Spleen (tissue), 11 donors: ENCODE results near the gene DNAJC18. TPM values are rescaled to one million over a fixed set of nuclear protein-coding genes. Genes with fewer than 3 reads are reported as not detected.
A peak's percentile ranks its signal among the peaks of the same experiment; 100 is the strongest.

ENCODE experiments used
- DNase-seq: peaks from one replicate; pipeline ENCODE4 v3.0.0-alpha.2; 2020
- H3K27ac ChIP-seq, 8 donors: fragments of 200-600 bp; sonication (generic) in 7 of 8; 1 replicate in 4 of 8; 2 replicates in 4 of 8; pipeline versions ENCODE4 v1.5.0 to v1.8.0; 2016 to 2021; ENCODE audit warnings: inconsistent platforms in 4 of 8, mild to moderate bottlenecking in 4 of 8, moderate library complexity in 1 of 8
- H3K27me3 ChIP-seq, 7 donors: fragments of 200-600 bp; sonication (generic) in 6 of 7; replicated peaks in 1 of 7; 1 replicate in 4 of 7; 2 replicates in 3 of 7; pipeline versions ENCODE4 v1.5.0 to v1.8.0; 2016 to 2021; ENCODE audit warnings: inconsistent platforms in 3 of 7, mild to moderate bottlenecking in 1 of 7
- H3K36me3 ChIP-seq, 6 donors: fragments of 200-600 bp; sonication (generic) in 5 of 6; 1 replicate in 4 of 6; 2 replicates in 2 of 6; pipeline versions ENCODE4 v1.5.0 to v1.8.0; 2016 to 2021; ENCODE audit warnings: inconsistent platforms in 2 of 6
- H3K4me1 ChIP-seq, 6 donors: fragments of 200-600 bp; sonication (generic) in 5 of 6; 1 replicate in 3 of 6; 2 replicates in 3 of 6; pipeline versions ENCODE4 v1.5.0 to v1.8.0; 2016 to 2021; ENCODE audit warnings: inconsistent platforms in 3 of 6
- H3K4me3 ChIP-seq, 8 donors: fragments of 200-600 bp; sonication (generic) in 7 of 8; 1 replicate in 4 of 8; 2 replicates in 4 of 8; pipeline versions ENCODE4 v1.5.0 to v1.8.0; 2016 to 2021; ENCODE audit warnings: inconsistent platforms in 4 of 8, mild to moderate bottlenecking in 4 of 8, moderate library complexity in 2 of 8
- H3K9me3 ChIP-seq, 8 donors: fragments of 200-600 bp; sonication (generic) in 7 of 8; 1 replicate in 4 of 8; 2 replicates in 4 of 8; pipeline versions ENCODE4 v1.5.0 to v1.8.0; 2016 to 2021; ENCODE audit warnings: inconsistent platforms in 4 of 8
- POLR2A ChIP-seq, 3 donors: fragments of 450-650 bp; IDR thresholded peaks; one replicate each; pipeline ENCODE4 v1.5.1; 2017; ENCODE audit warnings: antibody characterized with exemption in 3 of 3, mild to moderate bottlenecking in 1 of 3
- POLR2AphosphoS5 ChIP-seq, 3 donors: sonication (generic); formaldehyde crosslinking; IDR thresholded peaks; one replicate each; pipeline ENCODE4 v1.5.1; 2017; ENCODE audit warnings: antibody characterized with exemption in 3 of 3
- WGBS, 5 donors: extraction: QIAGEN DNeasy Blood & Tissue Kit in 3 of 5; methylation state at CpG; one replicate each; pipeline versions ENCODE4 v1.1.5 to v1.1.7; 2013 to 2018; 5-methylcytosine and 5-hydroxymethylcytosine counted together
- intact Hi-C: fragments of 100-400 bp; cut with DNase I; formaldehyde crosslinking; loops from one replicate; pipeline ENCODE4 v1.15.0; 2023; ENCODE audit warnings: low total_unique reads
- polyA plus RNA-seq, 3 donors: library from polyadenylated mRNA; stranded (reverse); fragments of 200-250 nt; gene quantifications; one replicate each; pipeline ENCODE4 v1.2.1, GENCODE V29; 2013
- total RNA-seq, 7 donors: library from RNA; depleted of rRNA in 3 of 7; stranded (reverse); fragments of >200 nt in 3 of 7; fragmentation: NEBNext Ultra II Directional in 4 of 7; extraction: Animal tissue kit (Norgen Biotek cat#: 25700) in 4 of 7; gene quantifications; one replicate each; pipeline versions ENCODE4 v1.1.0 to v1.2.1, GENCODE V29; 2016 to 2021
- TF ChIP-seq, protein P1 (sequence below), 11 experiments: fragments of 200-600 bp in 7 of 11; fragments of 450-650 bp in 4 of 11; sonication (generic) in 4 of 11; IDR thresholded peaks in 8 of 11; conservative IDR thresholded peaks in 3 of 11; 1 replicate in 7 of 11; 2 replicates in 4 of 11; pipeline versions ENCODE4 v1.4.0 to v1.8.0; 2016 to 2021; ENCODE audit warnings: antibody characterized with exemption in 11 of 11, inconsistent platforms in 4 of 11, mild to moderate bottlenecking in 1 of 11
- donor health status: healthy with polysubstance abuse.
- donor health status: DM: no; HTN: no; CAD: no; lungs with moderate emphysema.
- donor health status: DM: no; HTN: no; CAD: no.
- donor health status: Bipolar disorder and iron deficiency.
- donor health status: healthy.
- donor health status: DM: no; HTN: no; CAD: no.
- donor health status: DM: yes; HTN: yes; CAD: no.

The DNAJC18 gene
- total and polyA plus RNA-seq, 10 donors, result 1.3 to 10.8 (median 7.1) TPM

DNA sequence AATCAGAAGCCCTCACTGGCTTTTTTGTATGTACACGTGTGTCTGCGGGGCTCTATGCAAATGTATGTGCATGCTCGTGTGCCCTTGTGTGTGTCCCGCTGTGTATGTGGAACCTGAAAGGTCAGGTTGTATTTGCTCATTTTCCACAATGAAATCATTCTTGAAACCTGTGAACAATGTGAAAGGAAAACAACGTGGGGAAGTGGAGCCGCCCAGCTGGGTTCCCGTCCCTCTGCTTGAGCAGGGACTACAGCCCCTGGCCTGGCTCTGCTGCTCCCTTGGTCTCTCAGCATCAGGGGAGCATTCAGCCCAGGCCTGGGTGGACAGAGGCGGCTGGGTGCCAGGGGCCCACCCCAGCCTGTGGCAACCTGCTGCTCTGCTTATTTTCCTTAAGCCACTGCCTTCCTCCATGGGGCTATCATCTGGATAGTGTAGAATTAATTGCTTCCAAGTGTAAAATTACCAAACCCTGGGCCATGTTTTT, 20.2 kb upstream of the DNAJC18 start:
- intact Hi-C loops, result no loop called here
- Histone ChIP-seq H3K9me3 (no peaks in the 10 kb centered on the region), H3K27ac (peak overlapping the region in 6 of 8 donors; percentile 49 to 84 (median 70)), H3K27me3 (no peaks in the 10 kb centered on the region), H3K36me3 (peaks cover 0 to 20% (median 0%) of the 10 kb centered on the region in 6 donors), H3K4me3 (no peak overlapping the region), H3K4me1 (peaks cover 0 to 60% (median 27%) of the 10 kb centered on the region in 6 donors)
- TF ChIP-seq POLR2AphosphoS5 (IDR thresholded peaks at IDR 0.05) (no peak), POLR2A (IDR thresholded peaks at IDR 0.05) (no peak)
- TF ChIP-seq, protein P1, sequence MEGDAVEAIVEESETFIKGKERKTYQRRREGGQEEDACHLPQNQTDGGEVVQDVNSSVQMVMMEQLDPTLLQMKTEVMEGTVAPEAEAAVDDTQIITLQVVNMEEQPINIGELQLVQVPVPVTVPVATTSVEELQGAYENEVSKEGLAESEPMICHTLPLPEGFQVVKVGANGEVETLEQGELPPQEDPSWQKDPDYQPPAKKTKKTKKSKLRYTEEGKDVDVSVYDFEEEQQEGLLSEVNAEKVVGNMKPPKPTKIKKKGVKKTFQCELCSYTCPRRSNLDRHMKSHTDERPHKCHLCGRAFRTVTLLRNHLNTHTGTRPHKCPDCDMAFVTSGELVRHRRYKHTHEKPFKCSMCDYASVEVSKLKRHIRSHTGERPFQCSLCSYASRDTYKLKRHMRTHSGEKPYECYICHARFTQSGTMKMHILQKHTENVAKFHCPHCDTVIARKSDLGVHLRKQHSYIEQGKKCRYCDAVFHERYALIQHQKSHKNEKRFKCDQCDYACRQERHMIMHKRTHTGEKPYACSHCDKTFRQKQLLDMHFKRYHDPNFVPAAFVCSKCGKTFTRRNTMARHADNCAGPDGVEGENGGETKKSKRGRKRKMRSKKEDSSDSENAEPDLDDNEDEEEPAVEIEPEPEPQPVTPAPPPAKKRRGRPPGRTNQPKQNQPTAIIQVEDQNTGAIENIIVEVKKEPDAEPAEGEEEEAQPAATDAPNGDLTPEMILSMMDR (IDR thresholded peaks at IDR 0.05 in 8 of 11, conservative IDR thresholded peaks at IDR 0.05 in 3 of 11), result no peak
- DNase-seq, result peak; percentile 70
- 43 to 80% (median 65%) methylated on average over 8 of the region's 8 CpGs for WGBS, 5 donors

DNA sequence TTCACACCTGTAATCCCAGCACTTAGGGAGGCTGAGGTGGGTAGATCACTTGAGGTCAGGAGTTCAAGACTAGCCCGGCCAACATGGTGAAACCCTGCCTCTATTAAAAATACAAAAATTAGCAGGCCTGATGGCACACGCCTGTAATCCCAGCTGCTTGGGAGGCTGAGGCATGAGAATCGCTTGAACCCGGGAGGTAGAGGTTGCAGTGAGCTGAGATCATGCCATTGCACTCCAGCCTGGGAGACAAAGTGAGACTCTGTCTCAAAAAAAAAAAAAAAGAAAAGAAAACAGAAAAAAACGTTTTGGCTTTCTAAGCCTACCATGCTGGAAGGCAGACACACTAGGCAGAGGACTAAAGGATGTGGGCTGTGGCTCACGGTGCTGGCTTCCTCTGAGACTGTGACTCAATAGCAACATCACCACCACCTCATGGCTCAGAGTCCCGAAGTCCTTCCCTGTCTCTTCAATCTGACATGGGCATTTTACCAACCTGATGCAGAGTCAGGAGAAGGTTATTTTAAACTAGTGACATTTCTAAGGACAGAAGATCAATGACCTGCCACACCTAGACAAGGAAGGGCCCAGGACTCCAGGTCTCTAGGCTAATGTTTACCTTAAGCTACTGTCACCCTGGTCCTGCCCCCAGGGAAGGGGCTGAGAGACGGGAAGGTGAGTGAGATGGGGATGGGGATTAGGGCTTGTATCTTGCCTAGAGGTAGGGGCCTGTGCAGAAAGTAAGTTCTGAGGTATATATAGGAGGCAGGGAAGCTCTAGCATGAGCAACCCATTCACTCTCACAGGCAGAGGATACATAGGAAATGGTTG, 19.5 kb upstream of the DNAJC18 start:
- H3K27me3 ChIP-seq, result no peaks in the 10 kb centered on the region
- intact Hi-C loops, result no loop called here
- H3K4me1 ChIP-seq, result peaks cover 0 to 60% (median 27%) of the 10 kb centered on the region in 6 donors
- H3K27ac ChIP-seq, result peak overlapping the region in 6 of 8 donors; percentile 49 to 84 (median 70)
- TF ChIP-seq, protein P1 (IDR thresholded peaks at IDR 0.05 in 8 of 11, conservative IDR thresholded peaks at IDR 0.05 in 3 of 11), result no peak
- TF ChIP-seq POLR2A (IDR thresholded peaks at IDR 0.05) (no peak), POLR2AphosphoS5 (IDR thresholded peaks at IDR 0.05) (peak in 1 of 3 donors; percentile 28)
- H3K9me3 ChIP-seq, result no peaks in the 10 kb centered on the region
- DNase-seq, result peak; percentile 84
- WGBS, 5 donors, result 48 to 55% (median 50%) methylated on average over 8 of the region's 8 CpGs
- H3K4me3 ChIP-seq, result no peak overlapping the region
- H3K36me3 ChIP-seq, result peaks cover 0 to 27% (median 0%) of the 10 kb centered on the region in 6 donors

DNA sequence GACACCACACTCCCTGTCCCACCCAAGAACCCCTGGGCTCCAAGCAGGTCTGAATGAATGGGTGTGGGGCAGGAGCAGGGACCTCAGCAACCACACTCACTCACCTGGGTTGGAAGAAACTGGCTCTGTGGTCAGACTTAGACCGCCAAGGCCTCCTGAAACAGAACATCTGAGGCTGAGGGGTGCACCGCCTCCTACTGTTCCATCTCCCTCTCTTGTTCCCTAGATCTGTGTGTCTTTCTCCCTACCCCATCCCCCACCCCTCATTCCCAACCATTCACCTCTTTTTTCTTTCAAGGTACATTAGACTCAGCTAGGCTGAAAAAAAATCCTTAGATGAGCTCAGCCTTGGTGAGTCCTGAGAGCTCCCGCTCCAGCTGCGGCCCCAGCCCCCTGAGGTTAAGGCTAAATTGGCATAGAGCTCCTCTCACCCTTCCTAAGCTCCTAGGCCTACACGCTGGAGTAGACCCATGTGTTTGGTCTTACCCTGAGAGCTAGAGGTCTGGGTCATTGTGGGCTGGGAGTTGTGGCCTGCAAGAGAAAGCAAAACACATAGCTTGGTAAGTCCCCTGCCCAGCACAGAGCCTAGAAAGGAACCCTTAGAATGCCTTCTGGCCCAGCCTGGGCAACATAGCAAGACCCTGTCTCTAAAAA, 18.5 kb upstream of the DNAJC18 start:
- H3K4me3 ChIP-seq, result no peak overlapping the region
- peak; percentile 44 for DNase-seq
- no peaks in the 10 kb centered on the region for H3K9me3 ChIP-seq
- intact Hi-C loops, result no loop called here
- 87 to 93% (median 87%) methylated on average over 5 of the region's 5 CpGs for WGBS, 5 donors
- peak overlapping the region in 4 of 8 donors; percentile 70 to 84 (median 74) for H3K27ac ChIP-seq
- TF ChIP-seq POLR2AphosphoS5 (IDR thresholded peaks at IDR 0.05) (no peak), POLR2A (IDR thresholded peaks at IDR 0.05) (no peak)
- TF ChIP-seq, protein P1 (IDR thresholded peaks at IDR 0.05 in 8 of 11, conservative IDR thresholded peaks at IDR 0.05 in 3 of 11), result no peak
- no peaks in the 10 kb centered on the region for H3K27me3 ChIP-seq
- H3K4me1 ChIP-seq, result peaks cover 0 to 56% (median 23%) of the 10 kb centered on the region in 6 donors
- H3K36me3 ChIP-seq, result peaks cover 0 to 29% (median 0%) of the 10 kb centered on the region in 6 donors
